ENCODE results near the gene IZUMO4. TPM values are rescaled to one million over a fixed set of nuclear protein-coding genes. Genes with fewer than 3 reads are reported as not detected.

Gene IZUMO4
- total RNA-seq, 6 donors from 2014 or later = 0.59 to 61.8 (median 6.4) TPM

GRCh38 chr19:2113439-2114211 is 16.9 kb downstream of the IZUMO4 start:
- WGBS, 2 donors = 93 to 94% methylated on average over 18 to 24 of the region's 24 CpGs
- Histone ChIP-seq H3K4me1 (no peaks in the 10 kb centered on the region), H3K36me3 (peaks cover 81 to 100% (median 100%) of the 10 kb centered on the region in 4 donors)

GRCh38 chr19:2114218-2114617 is 17.5 kb downstream of the IZUMO4 start:
- no peak overlapping the region for H3K4me3 ChIP-seq
- no peaks in the 10 kb centered on the region for H3K4me1 ChIP-seq
- H3K27me3 ChIP-seq = no peaks in the 10 kb centered on the region
- ATAC-seq (ENCODE audit: low FRiP score in 2 of 2) = no peak
- no peaks in the 10 kb centered on the region for H3K9me3 ChIP-seq
- WGBS, 2 donors = 93 to 96% methylated on average over 6 to 7 of the region's 9 CpGs
- no peak overlapping the region for H3K27ac ChIP-seq
- no peak for TF ChIP-seq POLR2AphosphoS5 (IDR thresholded peaks at IDR 0.05)
- TF ChIP-seq CTCF (IDR thresholded peaks at IDR 0.05) = no peak
- TF ChIP-seq EP300 (IDR thresholded peaks at IDR 0.05) = no peak
- no peak for TF ChIP-seq POLR2A (IDR thresholded peaks at IDR 0.05)
- peak in 1 of 2 donors; percentile 57 for DNase-seq
- peaks cover 76 to 100% (median 100%) of the 10 kb centered on the region in 4 donors for H3K36me3 ChIP-seq

More at GRCh38 chr19:2113439-2114211, 16.9 kb downstream of the IZUMO4 start:
- Histone ChIP-seq H3K4me3 (no peak overlapping the region), H3K9me3 (no peaks in the 10 kb centered on the region), H3K27ac (no peak overlapping the region), H3K27me3 (no peaks in the 10 kb centered on the region)
- TF ChIP-seq POLR2A (IDR thresholded peaks at IDR 0.05) (no peak), POLR2AphosphoS5 (IDR thresholded peaks at IDR 0.05) (no peak), CTCF (IDR thresholded peaks at IDR 0.05) (no peak), EP300 (IDR thresholded peaks at IDR 0.05) (no peak)
- DNase-seq (peak in 1 of 2 donors; percentile 64), ATAC-seq (ENCODE audit: low FRiP score in 2 of 2) (no peak)

- peaks cover 72 to 100% (median 99%) of the 10 kb centered on the region in 4 donors for H3K36me3 ChIP-seq
- WGBS, 2 donors = 95 to 96% methylated on average over 19 to 21 of the region's 21 CpGs
- no peaks in the 10 kb centered on the region for H3K4me1 ChIP-seq
- no peak overlapping the region for H3K4me3 ChIP-seq
- ATAC-seq (ENCODE audit: low FRiP score in 2 of 2) (no peak), DNase-seq (peak in 1 of 2 donors; percentile 72)
- TF ChIP-seq EP300 (IDR thresholded peaks at IDR 0.05) (no peak), POLR2AphosphoS5 (IDR thresholded peaks at IDR 0.05) (no peak), POLR2A (IDR thresholded peaks at IDR 0.05) (no peak), CTCF (IDR thresholded peaks at IDR 0.05) (no peak)
- H3K27me3 ChIP-seq = no peaks in the 10 kb centered on the region
- H3K9me3 ChIP-seq = no peaks in the 10 kb centered on the region
- no peak overlapping the region for H3K27ac ChIP-seq
Observed at GRCh38 chr19:2114821-2115220, 18.1 kb downstream of the IZUMO4 start.

- Histone ChIP-seq H3K9me3 (no peaks in the 10 kb centered on the region), H3K4me1 (no peaks in the 10 kb centered on the region), H3K4me3 (no peak overlapping the region), H3K36me3 (peaks cover 75 to 100% (median 99%) of the 10 kb centered on the region in 4 donors), H3K27ac (no peak overlapping the region), H3K27me3 (no peaks in the 10 kb centered on the region)
- no peak for TF ChIP-seq EP300 (IDR thresholded peaks at IDR 0.05)
- TF ChIP-seq POLR2AphosphoS5 (IDR thresholded peaks at IDR 0.05) = no peak
- no peak for TF ChIP-seq POLR2A (IDR thresholded peaks at IDR 0.05)
- TF ChIP-seq CTCF (IDR thresholded peaks at IDR 0.05) = no peak
- 92 to 100% methylated on average over 12 to 22 of the region's 25 CpGs for WGBS, 2 donors
- DNase-seq = peak in 1 of 2 donors; percentile 74
- no peak for ATAC-seq (ENCODE audit: low FRiP score in 2 of 2)
Observed at GRCh38 chr19:2115324-2115723, 18.6 kb downstream of the IZUMO4 start.
